Measurements from ENCODE around the gene NPY4R. TPM values are rescaled to one million over a fixed set of nuclear protein-coding genes. Genes with fewer than 3 reads are reported as not detected.

Gene NPY4R
- total RNA-seq, 2 experiments from 2014 or later: not detected

Other genes starting within 250 kb of the NPY4R start
- not detected for gene ANTXRL, start 179.0 kb downstream of the NPY4R start, total RNA-seq
- gene ANXA8L1, start 90.2 kb downstream of the NPY4R start, total RNA-seq: not detected
- gene GPRIN2, start 90.7 kb upstream of the NPY4R start, total RNA-seq: not detected
- under 1 TPM; 0.42 to 0.63 TPM for gene SYT15, start 113.2 kb upstream of the NPY4R start, total RNA-seq

Data from activated CD8-positive, alpha-beta memory T cell treated with anti-CD3 and anti-CD28 coated beads for 36 hours (primary cell).